Right ventricle myocardium superior (tissue), 1 donor: ENCODE data around the gene NFKBIE. TPM values are rescaled to one million over a fixed set of nuclear protein-coding genes. Genes with fewer than 3 reads are reported as not detected.

Source experiments
- ATAC-seq: fragments of 200-7000 bp; cut with Tn5 transposase; one replicate; pipeline ENCODE4 v1.9.1; 2020; ENCODE audit warnings: mild to moderate bottlenecking; ENCODE audit not compliant: poor library complexity
- DNase-seq: peaks from one replicate; pipeline ENCODE4 v3.0.0-alpha.2; 2020
- intact Hi-C: fragments of 100-400 bp; cut with DNase I; formaldehyde crosslinking; loops from one replicate; pipeline ENCODE4 v1.11.2; 2022
- total RNA-seq: library from RNA; stranded (reverse); fragmentation: NEBNext Ultra II Directional; extraction: Animal tissue kit (Norgen Biotek cat#: 25700); gene quantifications from one replicate; pipeline ENCODE4 v1.2.1, GENCODE V29; 2021
- donor health status: DM: no; HTN: yes; CAD: no; lungs with severe emphysema.

NFKBIE gene
- total RNA-seq, 1 donor from 2014 or later: 3.7 TPM

GRCh38 chr6:44300292-44300823 is 35.0 kb upstream of the NFKBIE start:
- intact Hi-C loops: no loop called here
- ATAC-seq (no peak), DNase-seq (no peak)

- intact Hi-C loops: no loop called here
- ATAC-seq (no peak), DNase-seq (no peak)
These were observed 33.5 kb upstream of the NFKBIE start for GRCh38 chr6:44298864-44299263.

GRCh38 chr6:44298055-44298803 is 32.9 kb upstream of the NFKBIE start:
- intact Hi-C loops: no loop called here
- DNase-seq: no peak
- ATAC-seq: peak; percentile 18

DNA sequence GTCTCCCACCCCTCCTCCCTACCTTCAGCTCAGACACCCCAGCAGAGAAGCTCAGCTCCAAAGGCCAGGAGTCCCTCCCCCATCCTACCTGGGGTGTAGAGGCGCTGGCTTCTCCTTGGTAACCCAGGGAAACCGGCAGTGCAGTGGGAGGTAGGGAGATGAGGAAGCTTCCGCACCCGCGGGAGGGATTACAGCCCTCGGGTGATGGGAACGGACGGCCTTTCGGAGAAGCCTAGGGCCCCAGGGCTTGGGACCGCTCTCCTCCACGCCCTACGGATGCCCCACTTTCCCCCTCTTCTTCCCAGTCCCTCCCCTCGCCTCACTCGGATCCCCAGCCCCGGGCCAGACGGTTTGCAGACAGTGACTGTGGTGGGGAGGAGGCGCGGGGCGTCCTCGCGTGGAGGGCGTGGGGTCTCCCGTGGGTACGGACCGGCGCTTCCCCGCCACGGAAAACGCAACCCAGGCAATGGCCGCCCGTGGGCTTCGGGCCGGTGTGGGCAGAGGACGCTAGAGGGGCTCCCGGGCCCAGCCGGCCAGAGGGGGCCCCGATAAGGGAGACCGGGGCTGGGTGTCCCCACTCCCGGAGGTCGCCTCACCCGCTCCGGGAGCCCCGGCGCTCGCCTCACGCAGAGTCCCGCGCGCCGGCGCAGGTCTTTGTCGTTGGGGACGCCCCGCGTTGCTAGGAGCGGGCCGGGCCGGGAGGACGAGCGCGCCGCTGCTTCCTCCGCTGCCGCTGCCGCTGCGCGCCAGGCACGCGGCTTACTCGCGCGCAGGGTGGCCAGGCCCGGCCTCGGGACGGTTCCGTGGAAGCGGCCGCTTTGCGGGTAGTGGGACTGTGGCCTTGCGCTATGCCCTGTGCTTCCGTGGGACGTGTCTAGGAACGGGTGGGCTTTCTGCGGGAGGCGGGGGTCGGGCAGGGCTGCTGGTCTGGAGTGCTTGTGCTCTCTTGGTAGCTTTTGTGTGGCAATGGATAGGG is 32.0 kb upstream of the NFKBIE start:
- peak; percentile 70 for DNase-seq
- intact Hi-C loops: no loop called here
- ATAC-seq: peak; percentile 84

GRCh38 chr6:44294832-44295791 is 29.8 kb upstream of the NFKBIE start:
- intact Hi-C loops: no loop called here
- DNase-seq (no peak), ATAC-seq (no peak)

- DNase-seq: no peak
- intact Hi-C loops: no loop called here
These were observed 27.5 kb upstream of the NFKBIE start for GRCh38 chr6:44292661-44293365.

DNA sequence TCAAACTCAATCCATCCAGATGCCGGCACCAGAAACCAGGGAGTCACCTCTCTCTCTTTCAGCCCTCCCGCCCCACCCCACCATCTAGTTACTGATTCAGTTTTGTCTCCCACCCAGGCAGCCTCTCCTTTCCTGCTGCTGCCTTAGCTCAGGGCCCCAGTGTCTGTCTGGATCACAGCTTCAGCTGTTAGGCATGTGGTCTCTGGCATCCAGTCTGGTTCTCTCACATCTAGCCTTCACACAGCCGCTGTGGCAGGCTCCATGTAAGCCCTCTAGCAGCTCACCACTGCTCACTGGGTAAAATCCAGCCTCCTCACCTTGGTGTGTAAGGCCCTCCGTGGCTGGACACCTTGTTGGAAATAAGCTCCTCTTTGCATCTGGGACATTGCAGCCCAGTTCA is 26.5 kb upstream of the NFKBIE start:
- DNase-seq (no peak), ATAC-seq (no peak)
- intact Hi-C loops: no loop called here

More at GRCh38 chr6:44292661-44293365, 27.5 kb upstream of the NFKBIE start:
- ATAC-seq: no peak

DNA sequence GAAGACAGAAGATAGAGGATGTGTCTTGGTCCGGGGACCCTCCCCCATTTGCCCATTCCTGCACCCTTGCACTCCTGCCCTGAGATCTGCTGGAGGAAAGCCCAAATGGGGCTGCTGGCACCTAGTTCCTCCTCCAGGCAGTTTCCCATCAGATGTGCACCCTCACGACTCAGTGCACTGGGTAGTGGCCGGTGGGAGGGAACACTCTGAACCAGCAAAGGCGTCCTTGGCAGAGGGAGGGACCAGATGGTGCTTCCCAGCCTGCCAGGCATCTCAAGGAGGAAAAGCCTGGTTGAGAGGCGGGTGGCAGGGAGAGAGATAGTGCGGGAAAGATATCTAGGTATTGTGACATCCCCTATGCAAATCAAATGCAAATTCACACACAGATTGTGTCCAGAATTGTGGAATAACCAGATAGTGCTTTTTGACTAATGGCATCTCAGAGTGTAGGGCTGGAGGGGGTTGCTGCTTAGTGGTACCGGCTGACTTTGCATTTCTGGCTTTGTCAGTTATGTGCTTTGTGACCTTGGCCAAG is 24.4 kb upstream of the NFKBIE start:
- no peak for ATAC-seq
- no peak for DNase-seq
- intact Hi-C loops: no loop called here

- intact Hi-C loops: no loop called here
- ATAC-seq (no peak), DNase-seq (no peak)
These were observed 21.4 kb upstream of the NFKBIE start for GRCh38 chr6:44286747-44287146.

DNA sequence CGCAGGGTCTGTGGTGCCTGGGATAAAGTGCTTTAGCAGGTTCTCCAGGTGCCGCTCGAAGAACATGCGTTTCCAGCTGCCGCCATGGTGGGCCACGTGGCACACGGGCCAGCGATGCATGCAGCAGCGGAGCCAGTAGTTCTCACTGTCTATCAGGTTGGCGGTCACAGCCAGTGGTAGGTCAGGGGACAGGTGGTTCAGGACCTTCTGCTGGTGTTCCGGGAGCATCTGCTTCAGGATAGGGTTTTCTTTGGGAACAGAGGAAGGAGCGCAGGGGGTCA is 20.9 kb upstream of the NFKBIE start:
- ATAC-seq (no peak), DNase-seq (no peak)
- intact Hi-C loops: no loop called here

- intact Hi-C loops: no loop called here
- no peak for DNase-seq
These were observed 20.4 kb upstream of the NFKBIE start for GRCh38 chr6:44285552-44286284.

GRCh38 chr6:44284867-44285266 is 19.5 kb upstream of the NFKBIE start:
- DNase-seq: no peak
- ATAC-seq: no peak
- intact Hi-C loops: no loop called here

More at GRCh38 chr6:44285552-44286284, 20.4 kb upstream of the NFKBIE start:
- no peak for ATAC-seq

- intact Hi-C loops: no loop called here
- DNase-seq (no peak), ATAC-seq (no peak)
These were observed 18.8 kb upstream of the NFKBIE start for GRCh38 chr6:44284121-44284520.

GRCh38 chr6:44278774-44279697 is 13.7 kb upstream of the NFKBIE start:
- DNase-seq: no peak
- ATAC-seq: no peak
- intact Hi-C loops: no loop called here

GRCh38 chr6:44278315-44278714 is 13.0 kb upstream of the NFKBIE start:
- intact Hi-C loops: no loop called here
- no peak for DNase-seq
- no peak for ATAC-seq

GRCh38 chr6:44277763-44278162 is 12.4 kb upstream of the NFKBIE start:
- ATAC-seq: no peak
- no peak for DNase-seq
- intact Hi-C loops: no loop called here
